GM12878 (cell line): ENCODE measurements around the gene MKNK1. TPM values are rescaled to one million over a fixed set of nuclear protein-coding genes. Genes with fewer than 3 reads are reported as not detected.

Experiments used
- ATAC-seq: fragments of 200-7000 bp; cut with Tn5 transposase; 3 replicates; pipeline ENCODE4 v1.9.1; 2020; ENCODE audit warnings: mild to moderate bottlenecking, moderate library complexity
- BruUV-seq: library from RNA; stranded (reverse); fragments of 400-500 nt; replicated peaks from 2 replicates; lab custom pipeline; 2021; lab: Mats Ljungman, UMichigan
- CTCF ChIA-PET: fragments of 300-600 bp; sonication (Branson Sonifier 250); formaldehyde crosslinking; extraction: SDS; loops from one replicate; lab custom pipeline; 2021; ENCODE audit warnings: inconsistent platforms; lab: Yijun Ruan, JAX
- POLR2A ChIA-PET: fragments of 350-600 bp; formaldehyde crosslinking; extraction: SDS; loops from one replicate; lab custom pipeline; 2021; ENCODE audit warnings: inconsistent platforms; lab: Charles Lee
- RAD21 ChIA-PET: fragments of 300-600 bp; sonication (Branson Sonifier 250); formaldehyde crosslinking; loops from one replicate; lab custom pipeline; 2023; ENCODE audit warnings: antibody characterized with exemption; ENCODE audit not compliant: unreplicated experiment; lab: Charles Lee
- SMC1A ChIA-PET: fragments of 300-600 bp; sonication (Branson Sonifier 250); formaldehyde crosslinking; loops from one replicate; lab custom pipeline; 2023; ENCODE audit not compliant: unreplicated experiment, uncharacterized antibody; lab: Charles Lee
- DNase-seq: peaks from one replicate; pipeline ENCODE4 v3.0.0-alpha.2; 2011; ENCODE audit warnings: low read depth, low spot score
- FAIRE-seq: peaks from 3 replicates; lab custom pipeline; 2011; peaks lifted over from hg19 to GRCh38; lab: Jason Lieb, UNC
- H2AFZ ChIP-seq: 2 replicates; pipeline ENCODE4 v1.6.0; 2011; ENCODE audit warnings: low read depth, low read length, control low read depth; ENCODE audit not compliant: control insufficient read depth
- H3K27ac ChIP-seq: 2 replicates; pipeline ENCODE4 v1.5.1; 2011; ENCODE audit warnings: control low read depth; ENCODE audit not compliant: control insufficient read depth, insufficient read depth
- H3K27me3 ChIP-seq, 2 experiments: replicated peaks in 1 of 2; 2 replicates each; pipeline versions ENCODE4 v1.6.0 to v1.6.1; 2011; ENCODE audit warnings: low read length in 1 of 2; ENCODE audit not compliant: control insufficient read depth in 2 of 2, insufficient read depth in 2 of 2
- H3K36me3 ChIP-seq, 2 experiments: 2 replicates each; pipeline ENCODE4 v1.5.1; 2011; ENCODE audit warnings: low read length in 1 of 2; ENCODE audit not compliant: control insufficient read depth in 2 of 2, insufficient read depth in 2 of 2
- H3K4me1 ChIP-seq: 2 replicates; pipeline ENCODE4 v1.6.1; 2011; ENCODE audit warnings: mild to moderate bottlenecking, low read length, moderate library complexity, mixed read lengths; ENCODE audit not compliant: control insufficient read depth, insufficient read depth
- H3K4me2 ChIP-seq: 2 replicates; pipeline ENCODE4 v1.6.0; 2011; ENCODE audit warnings: control low read depth; ENCODE audit not compliant: control insufficient read depth, insufficient read depth
- H3K4me3 ChIP-seq: fragments of 200-600 bp; sonication (generic); 2 replicates; pipeline ENCODE4 v1.5.1; 2016
- H3K79me2 ChIP-seq: 2 replicates; pipeline ENCODE4 v1.6.0; 2011; ENCODE audit warnings: low read length; ENCODE audit not compliant: control insufficient read depth, insufficient read depth
- H3K9ac ChIP-seq: 2 replicates; pipeline ENCODE4 v1.8.0; 2011; ENCODE audit warnings: low read length, control low read depth, mixed read lengths; ENCODE audit not compliant: control insufficient read depth, insufficient read depth
- H3K9me3 ChIP-seq: replicated peaks from 3 replicates; pipeline ENCODE4 v1.5.1; 2011; ENCODE audit warnings: mild to moderate bottlenecking, low read length; ENCODE audit not compliant: control insufficient read depth, insufficient read depth
- H4K20me1 ChIP-seq: 2 replicates; pipeline ENCODE4 v1.6.0; 2011; ENCODE audit not compliant: control insufficient read depth, insufficient read depth
- EZH2 ChIP-seq: IDR thresholded peaks from 2 replicates; pipeline ENCODE4 v1.6.1; 2012; ENCODE audit warnings: low read depth, mild to moderate bottlenecking, control low read depth, inconsistent platforms, low read length, borderline replicate concordance; ENCODE audit not compliant: control insufficient read depth
- STAT3 ChIP-seq: IDR thresholded peaks from 2 replicates; pipeline ENCODE4 v1.6.1; 2011; ENCODE audit warnings: low read depth, low read length, improper control_type of control experiment
- ZZZ3 ChIP-seq: IDR thresholded peaks from 2 replicates; pipeline ENCODE4 v1.6.1; 2011; ENCODE audit warnings: low read depth; ENCODE audit not compliant: control insufficient read depth, insufficient read length
- WGBS: methylation state at CpG from one replicate; pipeline ENCODE4 v1.1.6; 2016; ENCODE audit warnings: low lambda C conversion rate; ENCODE audit not compliant: insufficient replicate concordance, insufficient coverage; ENCODE audit errors: missing lambda C conversion rate; 5-methylcytosine and 5-hydroxymethylcytosine counted together
- in situ Hi-C: fragments of 300-500 bp; cut with MboI; formaldehyde crosslinking; loops from 9 replicates; pipeline ENCODE4 v1.14.3; 2018; ENCODE audit warnings: mixed read lengths
- intact Hi-C: fragments of 100-400 bp; cut with micrococcal nuclease; formaldehyde crosslinking; loops from one replicate; pipeline ENCODE4 v1.14.2; 2022; ENCODE audit not compliant: unreplicated experiment
- polyA plus RNA-seq, 11 experiments: library from polyadenylated mRNA; depleted of rRNA in 4 of 11; unstranded in 6 of 11; stranded (reverse) in 5 of 11; fragments of >200 nt; fragmentation: Nextera tagmentation in 4 of 11; fragmentation: Illumina TruSeq in 1 of 11; extraction: Ambion mirVana in 4 of 11; extraction: Trizol in 1 of 11; gene quantifications; 1 replicate in 1 of 11; 2 replicates in 10 of 11; pipeline versions ENCODE4 v1.2.1 to v1.2.3, GENCODE V29; 2011 to 2016; ENCODE audit warnings: inconsistent platforms in 2 of 11, missing spikeins in 2 of 11, low read depth in 1 of 11
- total RNA-seq, 4 experiments: library from RNA; depleted of rRNA in 3 of 4; stranded (reverse); fragments of >200 nt in 3 of 4; fragmentation: Illumina TruSeq in 1 of 4; extraction: Trizol in 1 of 4; gene quantifications; 2 replicates each; pipeline versions ENCODE4 v1.2.1 to v1.2.3, GENCODE V29; 2013 to 2021

The MKNK1 gene
- total and polyA plus RNA-seq, 10 of the 15 experiments (the other 5 are each of a cell fraction or from before 2014, with no cell fraction given): 13.7 to 29.9 (median 26.5) TPM

DNA sequence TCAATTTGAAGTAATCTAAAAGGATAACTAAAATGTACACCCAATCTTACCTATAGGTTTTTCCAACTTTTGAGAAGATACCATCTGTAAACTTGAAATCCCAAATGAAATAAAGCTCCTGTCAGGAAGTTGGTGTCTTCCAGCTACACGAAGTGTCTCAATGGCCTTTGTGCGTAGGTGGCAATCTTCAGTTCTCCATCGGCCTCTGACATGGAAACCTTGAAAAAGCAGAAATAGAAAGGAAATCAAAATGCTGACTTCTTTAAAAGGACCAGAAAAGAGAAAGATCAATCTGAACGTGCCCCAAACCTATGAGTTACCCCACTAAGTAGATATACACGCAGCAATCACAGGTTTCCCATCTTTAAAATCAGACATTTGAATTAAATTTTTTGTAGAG, 10.0 kb downstream of the MKNK1 start:
- H3K36me3 ChIP-seq: peaks cover 3 to 11% of the 10 kb centered on the region in 2 experiments; a peak in 3 of 4 replicates
- 0 out of 2 replicates have a peak, but pooled peaks cover 3% of the 10 kb centered on the region for H3K4me1 ChIP-seq
- H2AFZ ChIP-seq: no peak overlapping the region
- no peak for DNase-seq
- no peaks in the 10 kb centered on the region for H4K20me1 ChIP-seq
- no peak overlapping the region for H3K9ac ChIP-seq
- no peaks in the 10 kb centered on the region; the same call in 2 of the 3 replicates for H3K9me3 ChIP-seq
- 92% methylated on average over 5 of the region's 5 CpGs for WGBS
- H3K4me3 ChIP-seq: no peak overlapping the region
- no peak overlapping the region for H3K4me2 ChIP-seq
- SMC1A ChIA-PET: interaction anchor here (1.0 kb wide), 1 partner anchor 25 kb away, joined by 3 read pairs; no protein-coding TSS in a partner anchor
- RAD21 ChIA-PET: no interaction called here
- POLR2A ChIA-PET: interaction anchor here (1.9 kb wide), 1 partner anchor 10 kb away, joined by 6 read pairs; the partner anchor contains the start of gene MKNK1
- CTCF ChIA-PET: interaction anchor here (1.0 to 1.5 kb wide), 2 partner anchors 9 to 11 kb away, joined by 3 to 6 read pairs; partner anchors contain the start of gene MKNK1
- no peak for FAIRE-seq
- BruUV-seq: no TSS peak
- intact Hi-C loops: no loop called here
- in situ Hi-C loops: no loop called here
- ATAC-seq: no peak
- TF ChIP-seq EZH2: no peak
- TF ChIP-seq, all 136 proteins: peak for 0
- no peak overlapping the region for H3K27ac ChIP-seq
- no peaks in the 10 kb centered on the region for H3K79me2 ChIP-seq
- H3K27me3 ChIP-seq: no peaks in the 10 kb centered on the region

DNA sequence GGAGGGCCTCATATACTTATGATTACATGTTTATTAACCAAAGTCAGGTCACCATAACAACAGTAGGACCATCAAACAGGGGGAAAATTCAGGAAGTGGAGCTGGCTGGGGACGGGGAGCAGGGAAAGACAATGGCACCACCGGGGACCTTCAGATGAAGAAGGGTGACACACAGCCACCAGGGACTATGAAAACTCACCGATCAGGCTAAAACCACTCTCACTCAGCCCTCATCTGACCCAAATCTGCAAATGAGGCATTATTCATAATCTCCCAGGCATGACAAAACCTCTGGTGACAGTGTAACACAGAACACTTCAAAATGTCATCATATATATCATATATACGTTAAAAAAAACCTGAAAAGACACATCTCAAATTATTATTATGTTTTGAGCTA, 11.2 kb downstream of the MKNK1 start:
- POLR2A ChIA-PET: no interaction called here

More for the DNA sequence above, 11.2 kb downstream of the MKNK1 start:
- ChIA-PET SMC1A (no interaction called here), RAD21 (no interaction called here), CTCF (no interaction called here)
- Histone ChIP-seq H3K9me3 (no peaks in the 10 kb centered on the region; the same call in 2 of the 3 replicates), H4K20me1 (no peaks in the 10 kb centered on the region), H3K27me3 (no peaks in the 10 kb centered on the region), H3K4me2 (no peak overlapping the region), H3K27ac (no peak overlapping the region), H3K79me2 (no peaks in the 10 kb centered on the region), H3K4me3 (no peak overlapping the region), H3K4me1 (0 out of 2 replicates have a peak, but pooled peaks cover 3% of the 10 kb centered on the region), H3K9ac (no peak overlapping the region), H2AFZ (no peak overlapping the region), H3K36me3 (peaks cover 3 to 15% of the 10 kb centered on the region in 2 experiments; a peak in 3 of 4 replicates)
- in situ Hi-C loops (no loop called here), intact Hi-C loops (no loop called here)
- no peak for DNase-seq
- 74% methylated on average over 4 of the region's 4 CpGs for WGBS
- ATAC-seq: no peak
- FAIRE-seq: no peak
- no peak for TF ChIP-seq ZZZ3
- no peak for TF ChIP-seq STAT3
- BruUV-seq: no TSS peak
